SK-N-SH (cell line): ENCODE data around the gene LIMK1.

Source experiments
- CHD2 ChIP-seq: fragments of 150-350 bp; IDR thresholded peaks from 2 replicates; pipeline ENCODE4 v1.6.1; 2018; ENCODE audit warnings: low read length; ENCODE audit not compliant: partially characterized antibody
- FOSL2 ChIP-seq: IDR thresholded peaks from 2 replicates; pipeline ENCODE4 v1.4.0; 2012; ENCODE audit warnings: low read depth, mild to moderate bottlenecking, moderate library complexity, borderline replicate concordance

- no peak for TF ChIP-seq FOSL2
- TF ChIP-seq CHD2, result no peak
Observed at GRCh38 chr7:74093671-74094223, 10.1 kb downstream of the LIMK1 start.
